OCI-LY7 (cell line): Measurements from ENCODE around the gene NCAM1.

ENCODE experiments used
- CTCF ChIP-seq: fragments of 200-600 bp; sonication (generic); conservative IDR thresholded peaks from 2 replicates; pipeline ENCODE4 v1.5.1; 2014; ENCODE audit warnings: mild to moderate bottlenecking, antibody characterized with exemption, low read length, moderate library complexity, mixed read lengths
- EZH2phosphoT487 ChIP-seq: fragments of 200-600 bp; sonication (generic); IDR thresholded peaks from 2 replicates; pipeline ENCODE4 v1.6.1; 2018; ENCODE audit warnings: low read depth, borderline replicate concordance, mild to moderate bottlenecking, mixed run types, antibody characterized with exemption, low read length, moderate library complexity, mixed read lengths

- TF ChIP-seq CTCF, result no peak
- no peak for TF ChIP-seq EZH2phosphoT487
Measured at GRCh38 chr11:113311536-113311935, 350.3 kb downstream of the NCAM1 start.
